ENCODE data around the gene ACSL6. TPM values are rescaled to one million over a fixed set of nuclear protein-coding genes. Genes with fewer than 3 reads are reported as not detected.

Gene ACSL6
- total and polyA plus RNA-seq, 10 donors: 0.76 to 18.4 (median 3.9) TPM

DNA sequence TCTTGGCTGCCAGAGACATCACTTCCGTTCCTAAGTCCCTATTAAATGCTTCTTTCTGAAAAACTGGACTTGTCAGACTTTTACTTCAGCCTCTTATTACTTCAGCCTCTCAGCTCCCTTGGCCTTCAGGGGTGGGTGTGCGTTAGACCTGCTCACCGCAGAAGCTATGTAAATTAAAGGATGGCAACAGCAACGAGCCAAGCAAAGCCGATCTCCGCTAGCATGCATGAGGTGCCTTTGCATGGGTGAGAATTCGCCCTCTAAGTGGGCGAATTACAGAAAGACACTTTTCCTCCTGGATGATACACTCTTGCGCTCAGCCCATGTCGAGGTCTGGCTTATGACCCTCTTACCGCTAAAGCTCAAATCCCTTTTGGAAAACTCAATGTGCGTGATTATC, 38.1 kb upstream of the ACSL6 start:
- 88 to 94% (median 93%) methylated on average over 12 of the region's 12 CpGs for WGBS, 5 donors

DNA sequence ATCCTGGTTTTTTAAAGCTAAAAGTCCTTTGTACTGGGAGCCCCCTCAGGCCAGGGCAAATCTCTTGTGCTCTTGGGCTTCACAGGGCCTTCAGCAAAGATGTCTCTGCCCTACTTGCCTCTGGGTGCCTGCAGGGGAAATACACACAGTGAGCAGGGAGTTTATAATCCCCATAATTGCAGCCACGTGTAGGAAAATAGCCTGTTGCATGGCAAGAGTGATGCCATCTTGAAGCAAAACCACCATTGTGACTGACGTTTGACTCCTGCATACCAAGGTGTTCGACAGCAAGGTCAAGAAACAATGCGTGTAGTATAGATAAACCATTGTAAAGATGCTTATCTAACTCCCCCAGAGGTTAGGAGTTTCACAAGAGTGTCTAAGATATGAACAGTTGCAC, 37.6 kb upstream of the ACSL6 start:
- H3K9me3 ChIP-seq: no peaks in the 10 kb centered on the region
- no peak overlapping the region for H3K27ac ChIP-seq
- H3K4me3 ChIP-seq: no peak overlapping the region
- TF ChIP-seq, protein P1, sequence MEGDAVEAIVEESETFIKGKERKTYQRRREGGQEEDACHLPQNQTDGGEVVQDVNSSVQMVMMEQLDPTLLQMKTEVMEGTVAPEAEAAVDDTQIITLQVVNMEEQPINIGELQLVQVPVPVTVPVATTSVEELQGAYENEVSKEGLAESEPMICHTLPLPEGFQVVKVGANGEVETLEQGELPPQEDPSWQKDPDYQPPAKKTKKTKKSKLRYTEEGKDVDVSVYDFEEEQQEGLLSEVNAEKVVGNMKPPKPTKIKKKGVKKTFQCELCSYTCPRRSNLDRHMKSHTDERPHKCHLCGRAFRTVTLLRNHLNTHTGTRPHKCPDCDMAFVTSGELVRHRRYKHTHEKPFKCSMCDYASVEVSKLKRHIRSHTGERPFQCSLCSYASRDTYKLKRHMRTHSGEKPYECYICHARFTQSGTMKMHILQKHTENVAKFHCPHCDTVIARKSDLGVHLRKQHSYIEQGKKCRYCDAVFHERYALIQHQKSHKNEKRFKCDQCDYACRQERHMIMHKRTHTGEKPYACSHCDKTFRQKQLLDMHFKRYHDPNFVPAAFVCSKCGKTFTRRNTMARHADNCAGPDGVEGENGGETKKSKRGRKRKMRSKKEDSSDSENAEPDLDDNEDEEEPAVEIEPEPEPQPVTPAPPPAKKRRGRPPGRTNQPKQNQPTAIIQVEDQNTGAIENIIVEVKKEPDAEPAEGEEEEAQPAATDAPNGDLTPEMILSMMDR (IDR thresholded peaks at IDR 0.05 in 8 of 11, conservative IDR thresholded peaks at IDR 0.05 in 3 of 11): no peak
- no peak for TF ChIP-seq POLR2AphosphoS5 (IDR thresholded peaks at IDR 0.05)
- TF ChIP-seq POLR2A (IDR thresholded peaks at IDR 0.05): no peak
- H3K4me1 ChIP-seq: no peaks in the 10 kb centered on the region
- no peaks in the 10 kb centered on the region for H3K36me3 ChIP-seq
- WGBS, 5 donors: 57 to 74% (median 58%) methylated on average over 4 of the region's 4 CpGs
- no peak for DNase-seq
- intact Hi-C loops (cut with DNase I; ENCODE audit: low total_unique reads): no loop called here
- H3K27me3 ChIP-seq (replicated peaks in 1 of 7): peaks cover 0 to under 1% (median 0%) of the 10 kb centered on the region in 7 donors

More for the DNA sequence above, 38.1 kb upstream of the ACSL6 start:
- H3K27ac ChIP-seq: no peak overlapping the region
- TF ChIP-seq, protein P1 (IDR thresholded peaks at IDR 0.05 in 8 of 11, conservative IDR thresholded peaks at IDR 0.05 in 3 of 11): no peak
- TF ChIP-seq POLR2AphosphoS5 (IDR thresholded peaks at IDR 0.05): no peak
- TF ChIP-seq POLR2A (IDR thresholded peaks at IDR 0.05): no peak
- no peaks in the 10 kb centered on the region for H3K36me3 ChIP-seq
- no peaks in the 10 kb centered on the region for H3K27me3 ChIP-seq (replicated peaks in 1 of 7)
- intact Hi-C loops (cut with DNase I; ENCODE audit: low total_unique reads): no loop called here
- H3K4me1 ChIP-seq: no peaks in the 10 kb centered on the region
- DNase-seq: no peak
- H3K4me3 ChIP-seq: no peak overlapping the region
- no peaks in the 10 kb centered on the region for H3K9me3 ChIP-seq

DNA sequence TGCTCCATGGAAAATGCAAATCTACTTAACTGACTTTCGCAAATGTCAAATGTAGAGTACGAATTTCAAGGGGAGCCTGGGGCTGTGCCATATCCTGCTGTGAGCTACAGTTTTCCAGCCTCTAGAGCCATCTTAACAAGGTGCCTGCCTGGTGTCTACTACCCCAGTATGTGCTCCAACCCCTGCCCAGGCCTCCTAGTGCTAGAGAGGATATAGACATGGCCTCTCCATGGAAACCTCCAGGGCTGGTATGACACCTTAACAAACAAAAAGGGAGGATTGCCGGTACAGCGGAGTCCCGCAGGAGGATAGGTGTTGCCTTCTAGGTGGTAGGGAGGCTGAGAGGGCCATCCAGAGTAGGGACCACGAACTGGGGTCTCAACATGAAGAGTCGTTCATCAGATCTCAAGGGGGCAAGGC, 35.4 kb upstream of the ACSL6 start:
- Histone ChIP-seq H3K9me3 (no peaks in the 10 kb centered on the region), H3K27ac (no peak overlapping the region), H3K4me1 (no peaks in the 10 kb centered on the region), H3K27me3 (replicated peaks in 1 of 7) (peaks cover 0 to 21% (median 0%) of the 10 kb centered on the region in 7 donors), H3K4me3 (no peak overlapping the region), H3K36me3 (no peaks in the 10 kb centered on the region)
- no peak for TF ChIP-seq POLR2AphosphoS5 (IDR thresholded peaks at IDR 0.05)
- TF ChIP-seq POLR2A (IDR thresholded peaks at IDR 0.05): no peak
- TF ChIP-seq, protein P1 (IDR thresholded peaks at IDR 0.05 in 8 of 11, conservative IDR thresholded peaks at IDR 0.05 in 3 of 11): no peak
- DNase-seq: no peak
- WGBS, 5 donors: 83 to 89% (median 86%) methylated on average over 7 of the region's 7 CpGs
- intact Hi-C loops (cut with DNase I; ENCODE audit: low total_unique reads): no loop called here

DNA sequence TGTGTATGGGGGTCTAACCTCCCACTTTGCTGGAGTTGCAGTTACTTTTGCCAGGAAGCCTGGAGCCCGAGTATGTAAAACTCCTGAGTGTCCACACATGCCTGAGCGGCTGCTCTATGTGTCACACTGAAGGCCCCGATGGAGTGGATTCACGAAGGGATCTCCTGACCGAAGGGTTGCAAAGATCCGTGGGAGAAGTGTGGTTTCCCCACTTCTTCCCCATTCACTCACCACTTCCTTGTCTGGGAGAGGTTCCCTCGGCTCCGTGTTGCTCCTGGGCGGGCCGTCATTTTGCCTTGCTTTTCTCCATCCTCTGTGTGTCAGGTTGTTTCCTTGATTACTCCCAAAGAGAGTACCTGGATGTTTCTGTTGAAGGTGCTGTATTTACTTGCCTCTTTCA, 32.7 kb upstream of the ACSL6 start:
- Histone ChIP-seq H3K27me3 (replicated peaks in 1 of 7) (peaks cover 0 to 21% (median 0%) of the 10 kb centered on the region in 7 donors), H3K9me3 (no peaks in the 10 kb centered on the region), H3K4me1 (no peaks in the 10 kb centered on the region), H3K27ac (no peak overlapping the region), H3K36me3 (no peaks in the 10 kb centered on the region), H3K4me3 (no peak overlapping the region)
- intact Hi-C loops (cut with DNase I; ENCODE audit: low total_unique reads): no loop called here
- 36 to 59% (median 41%) methylated on average over 10 of the region's 10 CpGs for WGBS, 5 donors
- no peak for DNase-seq
- TF ChIP-seq, protein P1 (IDR thresholded peaks at IDR 0.05 in 8 of 11, conservative IDR thresholded peaks at IDR 0.05 in 3 of 11): no peak
- TF ChIP-seq POLR2A (IDR thresholded peaks at IDR 0.05): no peak
- no peak for TF ChIP-seq POLR2AphosphoS5 (IDR thresholded peaks at IDR 0.05)

Measured in spleen (tissue), 11 donors.